Neuron (in vitro differentiated cells): Measurements from ENCODE around the gene RHOF.

Experiments
- H2AFZ ChIP-seq: one replicate; pipeline ENCODE4 v1.6.1; 2013; ENCODE audit warnings: low read depth, mild to moderate bottlenecking, inconsistent platforms, low read length, moderate library complexity
- H3K27me3 ChIP-seq: one replicate; pipeline ENCODE4 v1.6.1; 2013; ENCODE audit warnings: low read length; ENCODE audit not compliant: insufficient read depth
- H3K36me3 ChIP-seq: one replicate; pipeline ENCODE4 v1.6.1; 2013; ENCODE audit warnings: low read length; ENCODE audit not compliant: insufficient read depth
- H3K4me1 ChIP-seq: one replicate; pipeline ENCODE4 v1.6.1; 2013; ENCODE audit warnings: low read length; ENCODE audit not compliant: insufficient read depth
- H3K4me3 ChIP-seq: 2 replicates; pipeline ENCODE4 v1.5.1; 2013; ENCODE audit warnings: mild to moderate bottlenecking, low read length, moderate library complexity
- H3K9me3 ChIP-seq: one replicate; pipeline ENCODE4 v1.6.1; 2013; ENCODE audit warnings: low read length

Gene RHOF

DNA sequence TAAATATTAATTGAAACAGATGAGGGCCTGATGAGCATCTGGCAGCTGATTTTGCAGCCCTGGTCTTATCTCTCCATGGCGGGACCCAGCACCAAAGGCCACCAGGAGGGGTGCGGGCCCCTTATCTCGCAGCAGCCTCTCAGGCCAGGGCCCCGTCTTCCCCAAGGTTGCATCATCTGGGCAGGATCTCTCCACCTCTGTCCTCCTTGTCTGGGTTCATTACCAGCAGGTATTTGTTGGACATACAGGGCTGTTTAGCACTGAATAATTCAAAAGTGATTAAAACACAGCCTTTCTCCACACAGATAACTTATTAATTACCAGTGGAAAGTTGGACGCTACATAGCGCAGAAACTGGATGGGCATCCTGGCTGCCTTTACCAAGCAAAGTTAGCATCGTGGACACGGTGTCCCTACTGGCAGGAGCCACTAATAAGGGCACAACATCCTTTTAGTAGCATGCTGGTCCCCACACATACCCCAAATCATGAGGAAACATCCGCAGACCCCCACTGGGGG is 55.1 kb downstream of the RHOF start:
- H3K27me3 ChIP-seq: no peaks in the 10 kb centered on the region
- no peak overlapping the region for H2AFZ ChIP-seq
- no peaks in the 10 kb centered on the region for H3K9me3 ChIP-seq
- H3K4me3 ChIP-seq: no peak overlapping the region
- H3K4me1 ChIP-seq: no peaks in the 10 kb centered on the region
- no peaks in the 10 kb centered on the region for H3K36me3 ChIP-seq

DNA sequence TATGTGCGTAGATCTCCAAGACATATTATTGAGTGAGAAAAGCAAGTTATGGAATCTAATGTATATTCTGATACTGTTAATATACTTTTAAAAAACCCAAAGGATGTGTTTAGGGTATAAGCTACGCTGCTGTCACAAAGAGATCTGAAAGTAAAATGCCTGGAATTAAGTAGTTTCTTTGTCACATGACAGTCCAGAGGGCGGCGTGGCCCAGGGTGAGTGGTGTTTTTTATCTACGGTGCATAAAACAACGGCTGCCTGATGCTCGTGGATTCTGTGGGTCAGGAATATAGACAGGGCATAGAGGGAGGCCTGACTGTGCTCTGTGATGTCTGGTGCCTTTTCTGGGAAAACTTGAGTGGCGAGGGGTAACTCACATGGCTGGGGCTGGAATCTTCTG is 59.6 kb downstream of the RHOF start:
- no peaks in the 10 kb centered on the region for H3K4me1 ChIP-seq
- H3K36me3 ChIP-seq: no peaks in the 10 kb centered on the region
- H3K4me3 ChIP-seq: no peak overlapping the region
- no peaks in the 10 kb centered on the region for H3K27me3 ChIP-seq
- H3K9me3 ChIP-seq: no peaks in the 10 kb centered on the region
- H2AFZ ChIP-seq: no peak overlapping the region

DNA sequence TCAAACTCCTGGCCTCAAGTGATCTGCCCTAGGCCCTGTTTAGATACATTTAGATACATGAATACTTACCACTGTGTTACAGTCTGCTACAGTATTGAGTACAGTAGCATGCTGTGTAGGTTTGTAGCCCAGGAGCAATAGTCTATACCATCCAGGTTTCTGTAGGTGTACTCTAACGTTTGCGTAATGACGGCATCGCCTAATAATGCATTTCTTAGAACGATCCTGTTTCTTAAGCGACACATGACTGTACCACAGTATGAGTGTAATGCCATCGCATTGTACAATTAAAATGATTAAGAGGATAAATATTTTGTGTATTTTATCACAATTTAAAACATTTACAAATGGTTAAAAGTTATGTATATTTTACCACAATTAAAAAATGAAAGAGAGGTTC is 62.0 kb downstream of the RHOF start:
- H3K9me3 ChIP-seq: no peaks in the 10 kb centered on the region
- no peak overlapping the region for H2AFZ ChIP-seq
- no peaks in the 10 kb centered on the region for H3K27me3 ChIP-seq
- no peaks in the 10 kb centered on the region for H3K36me3 ChIP-seq
- H3K4me1 ChIP-seq: no peaks in the 10 kb centered on the region
- H3K4me3 ChIP-seq: no peak overlapping the region

DNA sequence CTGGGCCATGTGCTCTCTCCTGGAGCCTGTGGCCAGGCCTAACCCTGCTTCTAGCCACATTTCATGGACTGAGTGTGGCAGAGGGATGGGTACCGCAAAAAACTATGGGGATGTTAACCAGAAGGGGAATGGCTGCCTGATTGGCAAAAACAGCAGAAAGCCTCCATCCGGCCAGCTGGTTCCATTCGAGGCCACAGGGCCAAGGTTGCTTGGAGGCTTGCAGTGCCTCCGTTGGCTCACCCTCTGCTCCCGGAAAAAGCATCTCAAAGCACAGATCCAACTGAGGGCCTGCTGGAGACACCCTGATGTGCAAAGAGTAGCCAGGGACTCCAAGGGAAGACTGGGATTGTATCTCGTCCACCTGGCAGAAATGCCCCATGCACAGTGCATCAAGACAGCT is 64.5 kb downstream of the RHOF start:
- H2AFZ ChIP-seq: no peak overlapping the region
- H3K9me3 ChIP-seq: no peaks in the 10 kb centered on the region
- no peak overlapping the region for H3K4me3 ChIP-seq
- H3K27me3 ChIP-seq: no peaks in the 10 kb centered on the region
- H3K4me1 ChIP-seq: no peaks in the 10 kb centered on the region
- no peaks in the 10 kb centered on the region for H3K36me3 ChIP-seq
